Thoracic aorta (tissue), 2 donors: ENCODE data around the gene LNPEP. TPM values are rescaled to one million over a fixed set of nuclear protein-coding genes. Genes with fewer than 3 reads are reported as not detected.
A peak's percentile ranks its signal among the peaks of the same experiment; 100 is the strongest.

ENCODE experiments used
- ATAC-seq: fragments of 150-250 bp; one replicate; pipeline ENCODE4 v1.8.0; 2017; ENCODE audit warnings: low read depth; ENCODE audit not compliant: insufficient number of reproducible peaks, low FRiP score
- DNase-seq: peaks from one replicate; pipeline ENCODE4 v3.0.0-alpha.2; 2020; ENCODE audit warnings: low spot score
- H3K27ac ChIP-seq, 2 donors: fragments of 200-600 bp; sonication (generic); 1 replicate in 1 of 2; 2 replicates in 1 of 2; pipeline ENCODE4 v1.5.1; 2016; ENCODE audit warnings: mild to moderate bottlenecking in 2 of 2, moderate library complexity in 2 of 2
- H3K27me3 ChIP-seq: fragments of 200-600 bp; sonication (generic); replicated peaks from 2 replicates; pipeline ENCODE4 v1.6.0; 2016; ENCODE audit warnings: mild to moderate bottlenecking; ENCODE audit not compliant: insufficient read depth
- H3K36me3 ChIP-seq: fragments of 200-600 bp; sonication (generic); one replicate; pipeline ENCODE4 v1.5.1; 2016
- H3K4me1 ChIP-seq, 2 donors: fragments of 200-600 bp; sonication (generic); 1 replicate in 1 of 2; 2 replicates in 1 of 2; pipeline versions ENCODE4 v1.5.1 to v1.6.0; 2016; ENCODE audit warnings: low read depth in 2 of 2, mild to moderate bottlenecking in 1 of 2; ENCODE audit not compliant: control insufficient read depth in 1 of 2
- H3K4me3 ChIP-seq: fragments of 200-600 bp; sonication (generic); 2 replicates; pipeline ENCODE4 v1.5.1; 2016; ENCODE audit warnings: mild to moderate bottlenecking
- H3K9me3 ChIP-seq: fragments of 200-600 bp; sonication (generic); 2 replicates; pipeline ENCODE4 v1.5.1; 2016
- CTCF ChIP-seq: fragments of 200-600 bp; sonication (generic); IDR thresholded peaks from one replicate; pipeline ENCODE4 v1.5.1; 2019; ENCODE audit warnings: antibody characterized with exemption
- total RNA-seq, 2 donors: library from RNA; depleted of rRNA; stranded (reverse); fragments of >200 nt; gene quantifications; one replicate each; pipeline versions ENCODE4 v1.1.0 to v1.2.3, GENCODE V29; 2016

The LNPEP gene
- total RNA-seq, 2 donors from 2014 or later, result 55.0 to 74.6 TPM

DNA sequence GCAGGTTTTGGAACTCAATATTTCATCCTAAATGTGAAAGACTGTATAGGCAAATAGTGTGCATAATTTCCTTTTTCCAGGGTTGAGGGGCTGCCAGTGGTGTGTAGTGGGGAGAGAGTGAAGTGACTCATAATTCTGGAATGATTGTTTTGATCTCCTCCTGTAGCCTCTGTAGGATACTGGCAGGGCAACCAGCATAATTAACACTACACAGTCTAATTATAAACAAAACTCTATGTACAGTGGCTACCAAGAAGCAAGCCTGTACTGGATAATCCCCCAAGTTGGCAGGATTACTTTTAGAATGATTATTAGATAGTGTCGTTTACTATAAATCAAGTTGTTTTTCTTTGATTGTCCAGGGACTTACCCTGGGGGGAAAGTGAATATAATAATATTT, 32.2 kb downstream of the LNPEP start:
- Histone ChIP-seq H3K4me3 (peak overlapping the region; percentile 29), H3K4me1 (peaks cover 30 to 38% of the 10 kb centered on the region in 2 donors), H3K36me3 (no peaks in the 10 kb centered on the region), H3K27me3 (no peaks in the 10 kb centered on the region), H3K9me3 (no peaks in the 10 kb centered on the region), H3K27ac (peak overlapping the region; percentile 1 to 31)
- TF ChIP-seq CTCF, result no peak
- no peak for DNase-seq
- no peak for ATAC-seq

DNA sequence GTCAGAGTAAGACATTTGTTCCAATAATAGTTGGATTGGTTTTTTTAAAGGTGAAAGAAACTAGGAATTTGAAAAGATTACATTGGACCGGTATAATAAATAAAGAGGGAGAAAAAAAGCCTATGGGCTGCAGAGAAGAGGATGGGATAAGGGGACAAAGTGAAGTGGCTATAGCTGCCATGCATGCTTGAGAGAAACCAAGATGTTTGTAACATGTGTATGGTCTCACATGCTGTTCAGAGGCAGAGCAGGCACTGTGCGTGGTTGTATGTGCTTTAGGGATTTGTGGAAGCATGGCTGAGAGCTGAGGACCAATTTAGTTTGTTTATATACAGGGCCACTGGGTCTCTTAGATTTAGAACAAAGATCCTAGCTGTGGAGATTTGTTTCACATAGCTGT, 32.7 kb downstream of the LNPEP start:
- Histone ChIP-seq H3K4me1 (peaks cover 25 to 33% of the 10 kb centered on the region in 2 donors), H3K36me3 (no peaks in the 10 kb centered on the region), H3K9me3 (no peaks in the 10 kb centered on the region), H3K4me3 (peak overlapping the region; percentile 29), H3K27ac (peak overlapping the region; percentile 1 to 31), H3K27me3 (no peaks in the 10 kb centered on the region)
- TF ChIP-seq CTCF, result no peak
- DNase-seq (no peak), ATAC-seq (no peak)

DNA sequence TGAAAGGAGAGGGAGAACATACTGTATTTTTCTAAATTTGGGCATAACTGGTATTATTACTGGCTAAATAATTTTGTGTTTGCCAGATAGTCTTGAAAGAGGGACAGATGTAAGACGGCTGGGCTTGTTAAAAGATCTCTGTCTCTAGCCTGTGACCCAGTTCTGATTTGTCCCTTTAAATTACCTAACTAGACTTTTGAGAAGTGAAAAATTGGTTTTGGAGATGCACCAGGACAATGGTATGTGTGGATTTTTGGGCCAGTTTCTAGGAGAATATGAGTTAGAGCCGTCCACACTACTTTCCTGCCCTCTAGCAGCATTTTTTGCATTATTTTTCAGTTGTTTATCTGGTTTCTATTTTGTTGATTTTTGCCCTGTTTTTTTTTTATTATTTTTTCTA, 33.5 kb downstream of the LNPEP start:
- Histone ChIP-seq H3K9me3 (no peaks in the 10 kb centered on the region), H3K4me1 (peaks cover 24 to 37% of the 10 kb centered on the region in 2 donors), H3K27me3 (no peaks in the 10 kb centered on the region), H3K36me3 (no peaks in the 10 kb centered on the region), H3K4me3 (peak overlapping the region; percentile 29), H3K27ac (peak overlapping the region in 1 of 2 donors; percentile 31)
- ATAC-seq (no peak), DNase-seq (no peak)
- TF ChIP-seq CTCF, result no peak

GRCh38 chr5:96972599-96973334, 36.9 kb downstream of the LNPEP start:
- DNase-seq, result no peak
- H3K36me3 ChIP-seq, result no peaks in the 10 kb centered on the region
- H3K4me3 ChIP-seq, result no peak overlapping the region
- H3K27me3 ChIP-seq, result no peaks in the 10 kb centered on the region
- no peak for ATAC-seq
- peaks cover 28 to 44% of the 10 kb centered on the region in 2 donors for H3K4me1 ChIP-seq
- no peak overlapping the region for H3K27ac ChIP-seq
- no peaks in the 10 kb centered on the region for H3K9me3 ChIP-seq
- no peak for TF ChIP-seq CTCF

- H3K36me3 ChIP-seq, result no peaks in the 10 kb centered on the region
- H3K4me3 ChIP-seq, result no peak overlapping the region
- ATAC-seq (no peak), DNase-seq (no peak)
- H3K27me3 ChIP-seq, result no peaks in the 10 kb centered on the region
- no peaks in the 10 kb centered on the region for H3K9me3 ChIP-seq
- no peak overlapping the region for H3K27ac ChIP-seq
- no peak for TF ChIP-seq CTCF
- H3K4me1 ChIP-seq, result peaks cover 22 to 34% of the 10 kb centered on the region in 2 donors
Observed at GRCh38 chr5:96973532-96974401, 37.9 kb downstream of the LNPEP start.
